Measurements from ENCODE around the gene LOXL4.
A peak's percentile ranks its signal among the peaks of the same experiment; 100 is the strongest.

The LOXL4 gene

DNA sequence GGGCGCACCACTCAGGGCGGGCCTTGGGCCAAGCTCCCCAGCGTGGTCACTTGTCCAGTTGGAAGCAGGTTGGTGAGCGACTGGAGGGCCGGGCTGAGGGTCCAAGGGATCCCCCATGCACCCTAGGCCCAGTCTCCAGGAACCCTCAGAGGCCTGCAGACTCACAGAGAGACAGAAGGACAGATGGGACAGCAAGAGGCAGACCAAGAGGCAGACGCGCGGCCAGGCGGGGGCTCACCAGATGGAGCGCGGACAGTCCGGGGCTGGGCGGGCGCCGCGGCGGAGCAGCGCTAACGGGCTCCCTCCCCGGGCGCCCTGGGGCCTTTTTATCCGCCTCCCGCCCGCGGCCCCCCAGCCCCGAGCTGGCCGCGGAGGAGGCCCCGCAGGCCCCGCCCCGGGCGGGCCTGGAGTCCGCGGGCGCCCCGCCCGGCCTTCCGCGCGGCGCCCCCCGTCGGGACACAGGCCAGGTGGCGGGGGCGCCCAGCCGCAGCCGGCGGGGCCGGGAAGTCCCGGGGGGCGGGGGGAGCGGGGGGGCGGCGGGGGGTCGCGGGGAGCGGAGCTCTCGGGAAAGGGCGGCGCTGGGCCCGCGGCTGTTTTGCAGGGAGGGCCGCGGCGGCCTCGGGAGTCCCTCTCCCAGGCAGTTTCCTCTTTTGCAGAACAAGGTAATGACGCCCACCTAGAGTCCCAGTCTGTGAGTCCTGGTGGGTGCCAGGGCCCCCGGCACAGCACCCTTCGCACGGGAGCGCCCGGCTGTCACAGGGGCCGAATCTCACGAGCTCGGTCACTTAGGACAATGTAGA, at the start of gene LOXL4:
TSS of gene LOXL4 (minus strand) at position 301 of the 800 bp plus-strand sequence. CDS start 5,175 bp downstream, outside the sequence.
- Mint-ChIP-seq H3K36me3 (no peaks in the 10 kb centered on the region), H3K27ac (no peak within 1 kb of the TSS), H3K4me1 (no peaks in the 10 kb centered on the region), H3K27me3 (peaks cover 39% of the 10 kb centered on the region), H3K4me3 (peak within 1 kb of the TSS; percentile 76), H3K9me3 (no peaks in the 10 kb centered on the region)

DNA sequence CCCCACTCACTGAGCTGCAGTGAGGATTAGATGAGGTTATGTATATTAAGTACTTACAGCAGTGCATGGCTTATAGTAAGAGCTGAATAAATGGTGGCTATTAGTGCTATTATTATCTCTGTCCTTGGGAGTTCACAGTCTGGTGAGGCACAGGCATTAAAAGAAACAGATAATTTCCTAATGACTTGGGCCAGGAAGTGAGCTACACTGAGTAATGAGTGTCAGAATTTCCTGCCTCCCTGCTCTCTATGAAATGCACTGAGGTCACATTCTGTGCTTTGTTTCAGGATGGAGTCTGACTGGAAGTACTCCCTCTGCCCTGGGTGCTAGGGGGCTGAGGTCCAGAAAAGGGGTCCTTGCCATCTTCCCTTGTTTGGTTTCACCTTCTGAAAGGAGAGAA, 48.7 kb upstream of the LOXL4 start:
- no peak overlapping the region for H3K27ac Mint-ChIP-seq

DNA sequence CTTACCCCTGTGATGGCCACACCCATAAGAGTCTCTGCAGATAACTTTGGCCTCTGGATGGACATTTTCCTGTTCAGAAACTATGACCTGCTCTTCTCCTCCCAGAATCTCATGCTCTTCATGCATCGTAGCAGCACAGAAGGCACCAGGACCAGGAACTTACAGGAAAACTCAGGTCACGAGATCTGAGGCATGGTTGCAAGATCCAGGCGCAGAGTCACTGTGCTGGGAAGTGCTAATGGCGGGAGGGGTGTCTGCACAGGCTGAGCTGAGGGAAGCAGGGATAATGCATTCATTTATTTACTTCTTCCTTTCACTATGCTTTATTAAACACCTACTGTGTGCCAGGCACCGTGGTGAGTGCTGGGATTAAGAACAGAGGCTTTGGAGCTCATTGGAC, 48.2 kb upstream of the LOXL4 start:
- H3K36me3 Mint-ChIP-seq: no peaks in the 10 kb centered on the region
- H3K27ac Mint-ChIP-seq: no peak overlapping the region
- no peaks in the 10 kb centered on the region for H3K4me1 Mint-ChIP-seq
- H3K4me3 Mint-ChIP-seq: no peak overlapping the region
- no peaks in the 10 kb centered on the region for H3K9me3 Mint-ChIP-seq
- H3K27me3 Mint-ChIP-seq: no peaks in the 10 kb centered on the region

More for the DNA sequence above, 48.7 kb upstream of the LOXL4 start:
- Mint-ChIP-seq H3K9me3 (no peaks in the 10 kb centered on the region), H3K4me1 (no peaks in the 10 kb centered on the region), H3K4me3 (no peak overlapping the region), H3K27me3 (no peaks in the 10 kb centered on the region), H3K36me3 (no peaks in the 10 kb centered on the region)

DNA sequence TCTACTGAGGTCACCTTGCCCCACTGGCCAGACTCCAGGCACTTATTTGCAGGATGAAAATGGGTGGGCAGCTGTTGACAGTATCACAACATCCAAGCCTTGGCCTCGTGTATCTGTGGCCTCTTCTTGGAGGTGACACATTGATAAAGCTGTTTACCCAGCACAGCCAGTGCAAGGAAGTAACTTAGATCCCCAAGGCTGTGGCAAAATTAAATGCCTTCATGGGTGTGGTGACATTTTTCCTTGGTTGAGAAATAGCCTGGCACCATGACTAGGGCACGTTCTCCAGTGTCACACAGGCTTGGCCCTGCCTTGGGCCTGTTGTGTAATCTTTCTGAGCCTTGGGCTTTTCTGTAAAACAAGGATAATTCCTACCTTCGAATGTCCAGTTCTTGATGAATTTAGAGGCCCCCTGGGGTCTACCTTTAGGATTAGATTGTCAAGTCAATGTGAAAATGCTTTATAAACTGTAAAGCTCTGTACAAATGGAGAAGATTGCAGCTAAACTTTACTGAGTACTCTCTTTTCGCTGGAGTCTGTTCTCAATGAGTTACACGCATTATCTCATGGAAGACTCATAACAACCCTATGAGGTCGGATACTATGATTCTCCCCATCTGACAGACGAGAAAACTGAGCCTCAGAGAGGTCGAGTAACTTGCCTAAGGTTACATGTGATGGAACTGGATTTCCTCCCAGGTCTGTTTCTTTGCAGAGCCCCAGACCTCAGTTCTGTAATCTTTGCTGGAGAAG, 46.7 kb upstream of the LOXL4 start:
- Mint-ChIP-seq H3K36me3 (no peaks in the 10 kb centered on the region), H3K4me3 (no peak overlapping the region), H3K27ac (no peak overlapping the region), H3K9me3 (no peaks in the 10 kb centered on the region), H3K4me1 (no peaks in the 10 kb centered on the region), H3K27me3 (peaks cover 4% of the 10 kb centered on the region)

DNA sequence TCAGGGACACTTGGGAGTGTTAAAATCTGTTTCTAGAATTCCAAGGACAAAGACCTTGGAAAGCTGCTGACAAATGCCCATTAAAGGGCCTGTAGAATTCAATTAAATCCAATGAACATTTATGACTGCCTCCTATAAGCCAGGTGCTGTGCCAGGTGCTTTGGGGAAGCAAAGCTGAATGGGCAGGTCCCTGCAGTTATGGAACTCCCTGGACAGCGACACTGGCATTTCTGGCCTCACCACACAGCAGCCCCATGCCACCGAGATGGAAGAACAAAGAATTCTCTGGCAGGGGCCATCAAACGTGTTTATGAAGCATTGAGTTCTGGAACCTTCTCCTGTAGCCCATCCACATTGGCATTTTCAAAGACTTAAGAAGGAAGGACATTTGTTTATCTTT, 45.6 kb upstream of the LOXL4 start:
- H3K4me1 Mint-ChIP-seq: no peaks in the 10 kb centered on the region
- H3K4me3 Mint-ChIP-seq: no peak overlapping the region
- H3K36me3 Mint-ChIP-seq: no peaks in the 10 kb centered on the region
- H3K27me3 Mint-ChIP-seq: peaks cover 11% of the 10 kb centered on the region
- no peaks in the 10 kb centered on the region for H3K9me3 Mint-ChIP-seq
- H3K27ac Mint-ChIP-seq: no peak overlapping the region

DNA sequence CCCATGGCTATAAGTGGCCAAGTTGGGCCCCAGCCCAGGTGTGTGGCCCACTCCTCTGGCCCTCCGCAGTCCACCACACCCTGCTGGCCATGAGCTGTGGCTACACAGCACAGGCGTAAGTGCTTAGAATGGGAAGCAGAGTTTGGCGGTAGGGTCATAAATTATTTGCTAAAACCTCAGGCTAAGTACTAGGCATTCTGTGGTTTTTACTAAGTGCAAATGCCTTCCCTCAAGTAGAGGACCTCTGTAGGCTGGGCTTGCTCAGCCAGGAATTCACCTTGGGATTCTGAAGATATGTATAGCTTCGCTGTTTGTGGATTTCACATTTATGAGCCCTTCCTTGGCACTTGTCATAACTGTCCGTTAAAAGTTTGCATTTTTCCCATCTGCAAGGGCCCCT, 44.8 kb upstream of the LOXL4 start:
- Mint-ChIP-seq H3K9me3 (no peaks in the 10 kb centered on the region), H3K27me3 (peaks cover 16% of the 10 kb centered on the region), H3K4me1 (no peaks in the 10 kb centered on the region)

DNA sequence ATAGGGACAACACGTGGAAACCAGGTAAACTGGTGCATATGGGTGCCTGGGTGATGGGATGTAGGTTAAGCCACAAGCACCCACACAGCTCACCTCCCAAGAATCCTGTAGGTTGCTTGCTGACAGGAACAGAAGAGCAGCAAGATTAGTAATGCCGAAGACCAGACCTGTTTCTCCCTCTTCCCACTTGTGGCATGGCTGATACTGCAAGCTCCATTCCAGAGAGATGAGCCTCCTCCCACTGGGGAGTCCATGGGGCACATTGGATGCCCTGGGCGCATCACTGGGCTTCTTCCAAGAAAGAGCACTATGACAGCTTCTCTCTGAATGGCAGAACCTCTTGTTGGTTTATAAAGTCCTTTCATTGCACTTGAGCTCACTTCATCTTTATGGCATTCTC, 44.4 kb upstream of the LOXL4 start:
- Mint-ChIP-seq H3K27ac (no peak overlapping the region), H3K36me3 (no peaks in the 10 kb centered on the region), H3K9me3 (no peaks in the 10 kb centered on the region), H3K4me3 (no peak overlapping the region), H3K27me3 (peaks cover 16% of the 10 kb centered on the region), H3K4me1 (no peaks in the 10 kb centered on the region)

More for the DNA sequence above, 44.8 kb upstream of the LOXL4 start:
- Mint-ChIP-seq H3K36me3 (no peaks in the 10 kb centered on the region), H3K27ac (no peak overlapping the region), H3K4me3 (no peak overlapping the region)

DNA sequence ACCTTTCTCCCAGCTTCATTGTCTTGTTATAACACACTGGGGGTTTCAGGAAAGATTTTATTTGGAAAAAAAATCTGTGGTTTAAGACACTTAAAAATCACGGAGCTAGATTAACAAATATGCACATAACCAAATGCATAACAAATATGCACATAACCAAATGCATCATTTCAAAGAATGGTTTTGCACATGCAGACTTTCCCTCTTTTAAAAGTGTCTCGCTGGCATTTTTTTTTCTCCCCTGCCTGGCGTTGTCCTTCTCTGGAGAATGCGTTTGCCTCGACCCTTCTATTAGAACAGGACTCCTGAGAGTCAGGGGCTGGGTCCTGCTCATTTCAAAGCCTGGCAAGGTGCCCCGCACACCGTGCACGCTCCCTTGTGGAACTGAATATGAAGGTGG, 42.7 kb upstream of the LOXL4 start:
- H3K36me3 Mint-ChIP-seq: no peaks in the 10 kb centered on the region
- no peak overlapping the region for H3K27ac Mint-ChIP-seq
- peaks cover 18% of the 10 kb centered on the region for H3K27me3 Mint-ChIP-seq
- no peak overlapping the region for H3K4me3 Mint-ChIP-seq
- H3K9me3 Mint-ChIP-seq: no peaks in the 10 kb centered on the region
- H3K4me1 Mint-ChIP-seq: no peaks in the 10 kb centered on the region

DNA sequence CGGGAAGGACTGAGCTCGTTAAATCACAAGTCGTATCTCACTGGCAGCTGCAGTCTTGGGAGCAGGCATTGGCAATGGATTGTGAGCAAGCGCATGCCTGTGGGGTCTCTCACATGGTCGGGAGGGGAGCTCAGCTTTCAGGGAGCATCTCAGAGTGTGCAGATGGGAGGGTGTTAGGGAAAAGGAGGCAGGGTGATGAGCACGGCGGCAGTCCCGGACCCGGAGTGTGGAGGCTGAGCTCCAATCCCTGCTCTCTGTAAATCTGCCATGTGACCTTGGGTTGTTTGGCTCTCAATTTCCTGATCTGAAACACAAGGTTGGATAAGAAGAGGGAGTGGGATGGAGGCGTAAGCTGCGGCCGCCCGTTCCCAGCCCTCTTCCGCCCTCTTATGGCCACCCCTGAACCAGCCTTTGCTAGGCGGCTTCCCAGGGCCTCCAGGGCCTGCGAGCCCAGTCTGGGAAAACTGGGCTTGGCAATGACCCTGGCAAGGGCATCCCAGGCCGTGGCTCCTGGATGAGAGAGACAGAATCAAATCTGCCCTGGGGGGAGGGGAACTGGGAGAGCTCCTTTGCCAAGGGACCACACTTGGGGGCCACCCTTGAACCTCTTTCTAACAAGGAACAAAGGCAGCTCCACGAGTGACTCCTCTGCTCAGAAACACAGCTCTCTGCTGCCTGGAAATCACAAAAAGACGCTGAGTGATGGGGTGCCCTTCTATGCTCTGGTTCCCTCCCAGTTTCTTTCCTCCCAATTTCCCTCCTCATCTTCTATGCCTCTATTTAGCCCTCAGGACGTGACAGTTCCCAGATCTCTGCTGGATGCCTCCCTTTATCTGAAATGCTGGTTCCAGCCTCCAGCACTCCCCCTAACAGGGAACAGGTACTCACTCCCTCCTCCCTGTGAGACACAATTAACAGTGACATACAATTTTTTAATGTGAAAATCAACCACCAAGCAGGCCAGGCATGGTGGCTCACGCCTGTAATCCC, 41.7 kb upstream of the LOXL4 start:
- H3K27me3 Mint-ChIP-seq: peaks cover 18% of the 10 kb centered on the region
- no peaks in the 10 kb centered on the region for H3K9me3 Mint-ChIP-seq
- H3K27ac Mint-ChIP-seq: no peak overlapping the region
- no peak overlapping the region for H3K4me3 Mint-ChIP-seq
- H3K4me1 Mint-ChIP-seq: no peaks in the 10 kb centered on the region
- H3K36me3 Mint-ChIP-seq: no peaks in the 10 kb centered on the region

DNA sequence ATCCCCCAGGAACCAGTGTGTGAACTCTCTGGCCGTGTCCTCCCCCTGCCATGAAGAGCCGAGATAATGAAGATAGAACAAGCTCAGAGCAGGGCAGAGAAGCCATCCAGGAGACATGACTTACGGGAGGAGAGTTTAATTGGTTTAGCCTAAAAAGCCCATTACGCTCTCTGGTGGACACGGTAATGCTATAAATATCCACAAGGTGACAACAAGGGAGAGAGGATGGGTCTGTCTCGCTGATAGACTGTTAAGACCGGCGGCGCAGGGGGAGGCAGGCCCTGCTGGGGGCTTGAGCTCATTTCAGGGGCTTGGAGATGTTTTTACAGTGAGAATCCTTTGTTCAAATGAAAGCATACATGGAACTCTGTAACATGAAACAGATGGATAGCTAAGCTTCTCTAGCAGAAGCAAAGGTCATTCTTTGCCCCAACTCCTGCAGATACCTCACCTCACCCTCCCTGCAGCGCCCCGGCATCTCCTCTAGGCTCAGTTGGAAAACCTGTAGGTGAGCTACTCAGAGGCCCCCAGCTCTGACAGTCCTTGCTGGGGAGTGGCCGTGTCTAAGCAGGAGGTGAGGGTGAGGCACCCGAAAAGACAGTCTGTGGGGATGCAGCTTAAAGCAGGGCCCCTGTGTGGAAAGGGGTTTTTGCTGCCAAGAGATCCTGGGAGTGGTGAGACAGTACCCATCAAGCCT, 40.8 kb upstream of the LOXL4 start:
- Mint-ChIP-seq H3K27me3 (peaks cover 18% of the 10 kb centered on the region), H3K4me3 (no peak overlapping the region), H3K4me1 (no peaks in the 10 kb centered on the region), H3K27ac (no peak overlapping the region), H3K36me3 (no peaks in the 10 kb centered on the region), H3K9me3 (no peaks in the 10 kb centered on the region)

DNA sequence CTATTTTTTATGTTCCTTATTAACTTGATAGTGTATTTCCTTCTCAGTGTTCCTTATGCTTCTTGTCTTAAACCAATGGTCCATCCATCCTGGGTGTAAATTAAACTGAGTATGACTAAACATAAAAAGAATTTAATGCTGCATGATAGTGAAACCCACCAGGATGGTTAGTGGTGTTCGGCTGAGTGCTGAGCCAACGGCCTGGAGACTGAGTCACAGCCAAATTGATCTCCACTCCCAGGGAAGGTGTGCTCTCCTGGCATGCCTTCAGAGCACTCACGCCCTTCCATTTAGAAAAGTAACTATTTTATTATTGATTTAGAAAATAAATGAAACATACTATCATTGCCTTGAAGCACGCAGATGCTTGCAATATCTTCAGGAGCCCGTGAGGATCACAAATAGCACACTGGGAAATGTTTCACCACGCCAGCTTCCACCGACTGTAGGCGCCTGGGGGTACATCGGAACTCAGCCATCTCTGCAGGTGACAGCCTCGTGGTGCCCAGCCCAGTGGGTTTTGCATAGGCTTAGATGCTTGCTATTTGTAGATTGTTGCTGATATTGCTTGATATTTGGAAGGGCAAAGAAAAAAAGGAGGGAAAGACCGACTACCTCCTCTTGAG, 40.0 kb upstream of the LOXL4 start:
- H3K36me3 Mint-ChIP-seq: no peaks in the 10 kb centered on the region
- H3K4me3 Mint-ChIP-seq: no peak overlapping the region
- no peaks in the 10 kb centered on the region for H3K9me3 Mint-ChIP-seq
- no peaks in the 10 kb centered on the region for H3K4me1 Mint-ChIP-seq
- peaks cover 18% of the 10 kb centered on the region for H3K27me3 Mint-ChIP-seq
- no peak overlapping the region for H3K27ac Mint-ChIP-seq

DNA sequence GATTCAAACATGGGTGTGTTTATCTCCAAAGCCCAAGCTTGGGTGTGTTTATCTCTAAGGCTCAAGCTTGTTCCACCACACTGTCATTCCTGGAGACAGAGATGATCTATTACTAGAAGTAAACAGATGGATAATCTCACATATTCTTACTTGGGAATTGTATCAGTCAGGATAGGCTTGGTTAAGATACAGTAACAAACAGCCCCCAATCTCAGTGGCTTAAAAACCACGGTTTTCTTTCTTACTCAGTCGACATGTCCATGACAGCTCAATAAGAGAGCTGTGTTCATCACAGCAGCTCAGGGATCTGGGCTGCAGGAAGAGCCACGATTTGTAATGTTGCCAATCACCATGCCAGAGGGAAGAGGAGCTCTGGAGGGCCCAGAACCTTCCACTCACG, 38.5 kb upstream of the LOXL4 start:
- Mint-ChIP-seq H3K27ac (no peak overlapping the region), H3K4me3 (no peak overlapping the region), H3K36me3 (no peaks in the 10 kb centered on the region), H3K27me3 (peaks cover 18% of the 10 kb centered on the region), H3K4me1 (no peaks in the 10 kb centered on the region), H3K9me3 (no peaks in the 10 kb centered on the region)

DNA sequence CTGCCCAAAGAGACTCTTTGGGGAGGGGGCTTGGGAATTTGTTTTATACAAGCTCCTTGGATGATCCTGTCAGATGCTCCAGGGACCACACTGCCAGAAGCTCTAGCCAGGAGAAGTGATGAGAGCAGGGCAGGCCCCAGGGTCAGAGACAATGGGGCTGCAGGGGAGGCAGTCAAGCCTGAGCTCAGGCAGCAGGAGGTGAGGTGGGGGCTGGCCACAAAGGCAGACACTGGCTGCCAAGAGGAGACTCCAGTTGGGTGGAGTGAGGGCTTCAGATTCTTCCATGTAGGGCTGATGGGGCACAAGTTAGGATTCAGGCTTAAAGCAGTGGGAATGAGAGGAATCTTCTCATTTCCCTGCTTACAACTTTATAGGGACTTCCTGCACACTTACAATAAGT, 35.6 kb upstream of the LOXL4 start:
- Mint-ChIP-seq H3K4me3 (no peak overlapping the region), H3K36me3 (no peaks in the 10 kb centered on the region), H3K9me3 (no peaks in the 10 kb centered on the region), H3K27me3 (peaks cover 10% of the 10 kb centered on the region), H3K4me1 (no peaks in the 10 kb centered on the region), H3K27ac (no peak overlapping the region)

DNA sequence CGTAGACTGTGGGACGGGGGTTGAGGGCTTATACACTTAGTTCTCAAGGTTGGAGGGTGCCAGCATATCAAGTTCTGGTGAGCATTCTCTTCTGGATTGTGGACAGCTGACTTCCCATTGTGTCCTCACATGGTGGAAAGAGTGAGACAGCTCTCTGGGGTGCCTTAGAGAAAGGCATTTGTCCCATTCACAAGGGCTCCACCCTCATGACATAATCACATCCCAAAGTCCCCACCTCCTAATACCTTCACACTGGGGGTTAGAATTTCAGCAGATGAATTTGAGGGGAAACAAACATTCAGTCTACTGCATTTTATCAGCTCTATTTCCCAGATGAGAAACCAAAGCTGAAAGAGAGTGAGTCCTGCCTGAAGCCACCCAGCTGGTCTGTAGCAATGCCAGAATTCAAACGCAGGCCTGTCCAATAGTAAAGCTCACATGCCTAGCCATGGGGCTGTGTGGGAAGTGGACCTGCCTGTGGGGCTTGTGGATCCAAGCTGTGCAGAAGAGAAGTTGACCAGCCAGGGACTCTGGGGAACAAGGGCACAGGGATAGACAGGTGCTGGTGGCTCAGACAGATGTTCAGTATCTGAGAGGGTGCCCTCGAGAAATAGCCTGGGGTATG, 34.9 kb upstream of the LOXL4 start:
- Mint-ChIP-seq H3K36me3 (no peaks in the 10 kb centered on the region), H3K27me3 (peaks cover 6% of the 10 kb centered on the region), H3K9me3 (no peaks in the 10 kb centered on the region), H3K4me1 (no peaks in the 10 kb centered on the region), H3K27ac (no peak overlapping the region), H3K4me3 (no peak overlapping the region)

Measured in activated naive CD4-positive, alpha-beta T cell treated with anti-CD3 and anti-CD28 coated beads, Interleukin-2, amount 50 U/mL, for 24 hours (primary cell).